Omental fat pad (tissue), 4 donors: ENCODE data around the gene AOC3. TPM values are rescaled to one million over a fixed set of nuclear protein-coding genes. Genes with fewer than 3 reads are reported as not detected.
"Not testable (repeated sequence)": the region's sequence is repeated elsewhere in the genome, so short reads cannot be mapped to it uniquely, and the experiment has no call there.

Experiments
- ATAC-seq: fragments of 150-250 bp; one replicate; pipeline ENCODE4 v1.9.1; 2016; ENCODE audit warnings: mild to moderate bottlenecking, moderate library complexity; ENCODE audit not compliant: low FRiP score
- DNase-seq: peaks from one replicate; pipeline ENCODE4 v3.0.0-alpha.2; 2019; ENCODE audit warnings: low spot score
- CTCF ChIP-seq, 3 donors: fragments of 450-650 bp; IDR thresholded peaks; one replicate each; pipeline ENCODE4 v1.5.1; 2016 to 2017; ENCODE audit warnings: antibody characterized with exemption in 3 of 3, mild to moderate bottlenecking in 3 of 3, moderate library complexity in 2 of 3
- total RNA-seq, 4 donors: library from RNA; depleted of rRNA; stranded (reverse); fragments of >200 nt; gene quantifications; one replicate each; pipeline ENCODE4 v1.1.0, GENCODE V29; 2016

The AOC3 gene
- total RNA-seq, 4 donors from 2014 or later, result 106 to 221 (median 175) TPM

DNA sequence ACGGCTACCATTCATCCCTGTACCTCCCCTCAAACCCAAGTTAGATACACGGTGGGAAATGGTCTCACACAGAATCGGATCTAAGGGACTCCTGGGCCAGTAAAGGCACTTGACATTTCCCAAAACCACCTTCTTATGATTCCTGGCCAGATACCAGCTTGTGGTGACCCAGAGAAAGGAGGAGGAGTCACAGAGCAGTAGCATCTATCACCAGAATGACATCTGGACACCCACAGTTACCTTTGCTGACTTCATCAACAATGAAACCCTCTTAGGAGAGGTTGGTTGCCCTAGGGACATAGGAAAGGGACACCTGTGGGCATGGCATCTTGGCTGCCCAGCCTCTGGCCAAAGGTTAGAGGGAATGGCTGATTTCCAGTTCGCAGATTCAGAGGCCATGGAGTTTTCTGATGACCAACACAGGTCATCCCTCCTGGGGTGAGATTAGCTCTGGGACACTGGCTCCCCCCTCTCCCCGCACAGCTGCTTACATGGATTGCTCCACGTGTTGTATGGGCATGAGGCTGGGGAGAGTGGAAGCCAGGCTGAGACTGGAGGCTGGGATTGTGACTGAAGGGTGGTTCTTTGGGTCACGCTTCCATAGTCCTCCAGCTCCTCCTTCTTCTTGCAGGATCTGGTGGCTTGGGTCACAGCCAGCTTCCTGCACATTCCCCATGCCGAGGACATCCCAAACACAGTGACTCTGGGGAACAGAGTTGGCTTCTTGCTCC, 1.4 kb upstream of the AOC3 start:
- DNase-seq (no peak), ATAC-seq (no peak)
- no peak for TF ChIP-seq CTCF (IDR thresholded peaks at IDR 0.05)

- not testable (repeated sequence) for DNase-seq, ATAC-seq
Measured at GRCh38 chr17:42851371-42852240, 607 bp downstream of the AOC3 start.

- no peak for DNase-seq
- no peak for TF ChIP-seq CTCF (IDR thresholded peaks at IDR 0.05)
- no peak for ATAC-seq
Measured at GRCh38 chr17:42852351-42852750, 1.4 kb downstream of the AOC3 start.

DNA sequence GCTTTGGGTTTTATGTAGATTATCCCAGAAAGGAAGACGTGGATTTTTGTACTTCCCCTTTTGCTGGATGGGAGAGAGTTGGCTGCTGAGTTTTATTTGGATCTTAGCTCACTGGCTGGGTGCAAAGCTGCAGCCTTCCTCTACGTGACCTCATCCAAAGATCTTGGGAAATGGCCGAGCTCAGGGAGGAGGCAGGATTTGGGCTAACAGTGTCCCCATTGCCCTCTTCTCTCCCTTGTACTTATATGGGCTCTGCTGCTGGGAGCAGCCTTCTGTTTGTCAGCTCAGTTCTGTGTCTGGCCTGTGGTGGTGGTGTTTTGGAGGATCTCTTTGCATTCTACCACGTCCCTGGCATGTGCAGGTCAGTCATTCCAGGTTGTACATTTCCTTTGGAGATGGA, 2.0 kb downstream of the AOC3 start:
- DNase-seq (no peak), ATAC-seq (no peak)
- TF ChIP-seq CTCF (IDR thresholded peaks at IDR 0.05), result no peak

DNA sequence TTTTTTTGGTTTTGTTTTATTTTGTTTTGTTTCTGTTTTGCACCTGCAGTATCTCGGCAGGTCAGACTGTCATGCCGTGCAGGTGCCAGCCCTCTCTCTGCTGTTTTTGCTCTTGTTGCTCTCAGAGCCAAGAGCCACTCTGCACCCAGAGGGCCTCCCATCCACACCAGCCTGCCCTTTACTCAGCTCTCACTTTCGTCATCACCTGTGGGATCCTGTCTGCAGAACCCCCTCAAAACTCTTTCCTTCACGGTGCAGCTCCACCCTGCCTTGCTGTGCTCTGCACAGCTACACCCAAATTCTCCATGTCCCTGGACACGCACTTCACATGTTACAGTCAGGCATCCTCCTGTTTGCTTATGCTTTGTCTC, 2.6 kb downstream of the AOC3 start:
- ATAC-seq, result no peak
- DNase-seq, result no peak

GRCh38 chr17:42853968-42854790, 3.2 kb downstream of the AOC3 start:
- ATAC-seq (no peak), DNase-seq (no peak)
- no peak for TF ChIP-seq CTCF (IDR thresholded peaks at IDR 0.05)

More for the DNA sequence above, 2.6 kb downstream of the AOC3 start:
- TF ChIP-seq CTCF (IDR thresholded peaks at IDR 0.05), result no peak

DNA sequence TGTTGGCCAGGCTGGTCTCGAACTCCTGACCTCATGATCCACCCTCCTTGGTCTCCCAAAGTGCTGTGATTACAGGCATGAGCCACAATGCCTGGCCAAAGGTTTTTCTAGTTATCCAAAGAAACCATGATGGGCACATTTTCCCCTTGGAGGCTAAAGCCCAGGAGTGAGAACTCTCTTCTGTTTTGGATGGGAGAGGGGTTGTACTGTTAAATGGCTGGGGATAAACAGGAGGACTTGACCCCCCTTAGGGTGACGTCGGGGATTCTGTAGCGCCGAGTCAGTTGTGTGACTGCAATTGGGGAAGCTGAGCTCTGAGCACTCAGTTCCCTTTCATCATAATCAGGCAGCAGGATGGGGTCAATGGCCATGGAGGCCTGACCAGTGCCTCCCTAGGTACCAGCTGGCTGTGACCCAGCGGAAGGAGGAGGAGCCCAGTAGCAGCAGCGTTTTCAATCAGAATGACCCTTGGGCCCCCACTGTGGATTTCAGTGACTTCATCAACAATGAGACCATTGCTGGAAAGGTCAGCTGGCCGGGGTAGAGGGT, 4.1 kb downstream of the AOC3 start:
- DNase-seq (no peak), ATAC-seq (no peak)
- no peak for TF ChIP-seq CTCF (IDR thresholded peaks at IDR 0.05)

DNA sequence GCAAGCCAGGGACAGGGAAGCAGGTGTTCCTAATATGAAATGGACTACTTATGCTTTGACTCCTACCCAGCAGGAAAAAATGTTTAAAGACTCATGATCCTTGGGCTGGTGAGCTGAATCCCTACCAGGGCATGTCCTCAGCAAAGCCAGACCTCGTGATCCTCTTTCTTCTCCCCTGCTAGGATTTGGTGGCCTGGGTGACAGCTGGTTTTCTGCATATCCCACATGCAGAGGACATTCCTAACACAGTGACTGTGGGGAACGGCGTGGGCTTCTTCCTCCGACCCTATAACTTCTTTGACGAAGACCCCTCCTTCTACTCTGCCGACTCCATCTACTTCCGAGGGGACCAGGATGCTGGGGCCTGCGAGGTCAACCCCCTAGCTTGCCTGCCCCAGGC, 5.1 kb downstream of the AOC3 start:
- not testable (repeated sequence) for DNase-seq, ATAC-seq

DNA sequence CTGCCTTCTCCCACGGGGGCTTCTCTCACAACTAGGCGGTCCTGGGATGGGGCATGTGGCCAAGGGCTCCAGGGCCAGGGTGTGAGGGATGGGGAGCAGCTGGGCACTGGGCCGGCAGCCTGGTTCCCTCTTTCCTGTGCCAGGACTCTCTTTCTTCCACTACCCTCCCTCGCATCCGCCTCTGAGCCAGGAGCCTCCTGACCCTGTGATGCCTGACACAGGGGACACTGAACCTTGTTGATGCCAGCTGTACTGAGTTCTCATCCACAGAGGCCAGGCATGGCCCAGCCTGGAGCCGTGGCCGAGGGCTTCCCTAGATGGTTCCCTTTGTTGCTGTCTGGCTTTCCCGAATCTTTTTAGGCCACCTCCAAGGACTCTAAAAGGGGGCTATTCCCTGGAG, 5.5 kb downstream of the AOC3 start:
- ATAC-seq, DNase-seq: not testable (repeated sequence)
